Nasal cavity respiratory epithelium epithelial cell of viscerocranial mucosa (primary cell): ENCODE data around the gene GAGE10. TPM values are rescaled to one million over a fixed set of nuclear protein-coding genes. Genes with fewer than 3 reads are reported as not detected.

Source experiments
- total RNA-seq: library from RNA; depleted of rRNA; stranded (reverse); fragments of >200 nt; gene quantifications from 2 replicates; pipeline ENCODE4 v1.2.3, GENCODE V29; 2014

Gene GAGE10, protein sequence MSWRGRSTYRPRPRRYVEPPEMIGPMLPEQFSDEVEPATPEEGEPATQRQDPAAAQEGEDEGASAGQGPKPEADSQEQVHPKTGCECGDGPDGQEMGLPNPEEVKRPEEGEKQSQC
- total RNA-seq, result not detected in 2 replicates

DNA sequence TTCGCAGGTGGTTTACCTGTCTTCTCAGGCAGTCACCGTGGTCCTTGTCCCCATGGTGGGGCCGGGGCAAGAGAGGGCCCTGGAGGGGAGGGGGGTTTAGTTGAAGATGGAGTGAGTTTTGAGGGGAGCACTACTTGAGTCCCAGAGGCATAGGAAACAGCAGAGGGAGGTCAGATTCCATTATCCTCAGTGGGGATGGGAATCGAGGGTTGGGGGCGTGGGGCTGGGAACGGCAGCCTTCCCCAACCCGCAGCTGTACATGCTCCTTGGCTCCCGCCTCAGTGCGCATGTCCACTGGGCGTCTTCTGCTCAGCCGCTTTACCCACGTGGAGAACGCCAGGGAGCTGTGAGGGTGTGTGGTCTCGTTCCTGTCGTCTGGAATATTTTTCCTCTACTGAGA lies at the start of gene GAGE10:
GAGE10 (plus strand) TSS at position 301 of the 400 bp plus-strand sequence. CDS start 1,214 bp downstream, outside the sequence.

DNA sequence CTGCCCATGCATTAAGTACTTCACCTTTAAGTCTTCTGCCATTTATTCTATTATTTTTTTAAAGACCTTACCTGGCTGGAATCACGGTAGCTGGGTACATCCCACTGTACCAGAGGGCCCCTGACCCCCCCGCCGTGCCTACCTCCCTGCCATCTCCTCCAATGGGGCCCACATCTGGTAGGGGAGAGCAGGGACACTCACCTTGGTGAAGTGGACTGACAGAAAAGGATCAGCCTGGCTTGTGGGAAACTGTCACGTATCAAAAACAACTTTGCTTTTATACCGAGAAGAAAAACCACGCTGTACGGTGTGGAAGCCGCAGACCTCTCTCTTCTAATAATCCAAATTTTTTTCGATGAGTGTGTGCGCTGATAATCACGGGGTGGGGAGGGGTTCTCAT lies 39.0 kb upstream of the GAGE10 start, which contains the start of gene FOXP3:
FOXP3 (minus strand) TSS at position 251 of the 400 bp plus-strand sequence. CDS start 6,205 bp downstream, outside the sequence.

DNA sequence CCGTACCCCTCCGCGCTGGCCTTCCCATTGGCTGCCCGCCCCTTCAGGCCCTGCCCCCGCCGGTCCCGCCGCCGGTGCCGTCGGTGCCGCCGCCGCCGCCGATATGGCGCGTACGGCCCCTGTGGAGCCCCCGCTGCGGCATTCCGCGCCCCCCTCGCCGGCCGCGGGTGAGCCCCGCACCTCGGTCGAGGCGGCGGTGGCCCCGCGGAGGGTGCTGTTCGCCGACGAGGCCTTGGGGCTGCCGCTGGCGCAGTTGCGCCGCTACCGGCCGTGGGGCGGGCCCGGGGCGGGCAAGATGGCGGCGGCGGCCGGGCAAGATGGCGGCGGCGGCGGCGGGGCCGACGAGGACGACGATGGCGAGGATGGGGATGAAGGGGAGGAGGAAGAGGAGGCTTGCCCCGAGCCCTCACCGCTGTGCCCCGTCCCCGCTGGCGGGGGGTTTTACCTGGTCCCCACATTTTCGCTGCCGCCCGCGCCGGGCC lies 33.6 kb upstream of the GAGE10 start, which contains the start of gene PPP1R3F:
PPP1R3F (plus strand) TSS at position 27 of the 482 bp plus-strand sequence; CDS start at position 104, 77 bp downstream.

DNA sequence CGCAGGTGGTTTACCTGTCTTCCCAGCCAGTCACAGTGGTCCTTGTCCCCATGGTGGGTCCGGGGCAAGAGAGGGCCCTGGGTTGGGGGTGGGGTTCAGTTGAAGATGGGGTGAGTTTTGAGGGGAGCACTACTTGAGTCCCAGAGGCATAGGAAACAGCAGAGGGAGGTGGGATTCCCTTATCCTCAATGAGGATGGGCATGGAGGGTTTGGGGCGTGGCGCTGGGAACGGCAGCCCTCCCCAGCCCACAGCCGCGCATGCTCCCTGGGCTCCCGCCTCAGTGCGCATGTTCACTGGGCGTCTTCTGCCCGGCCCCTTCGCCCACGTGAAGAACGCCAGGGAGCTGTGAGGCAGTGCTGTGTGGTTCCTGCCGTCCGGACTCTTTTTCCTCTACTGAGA lies 18.3 kb downstream of the GAGE10 start, which contains the start of gene GAGE12J:
GAGE12J (plus strand) TSS at position 301 of the 400 bp plus-strand sequence. CDS start 1,157 bp downstream, outside the sequence.

DNA sequence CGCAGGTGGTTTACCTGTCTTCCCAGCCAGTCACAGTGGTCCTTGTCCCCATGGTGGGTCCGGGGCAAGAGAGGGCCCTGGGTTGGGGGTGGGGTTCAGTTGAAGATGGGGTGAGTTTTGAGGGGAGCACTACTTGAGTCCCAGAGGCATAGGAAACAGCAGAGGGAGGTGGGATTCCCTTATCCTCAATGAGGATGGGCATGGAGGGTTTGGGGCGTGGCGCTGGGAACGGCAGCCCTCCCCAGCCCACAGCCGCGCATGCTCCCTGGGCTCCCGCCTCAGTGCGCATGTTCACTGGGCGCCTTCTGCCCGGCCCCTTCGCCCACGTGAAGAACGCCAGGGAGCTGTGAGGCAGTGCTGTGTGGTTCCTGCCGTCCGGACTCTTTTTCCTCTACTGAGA lies 27.8 kb downstream of the GAGE10 start, which contains the start of gene GAGE13:
GAGE13 (plus strand) TSS at position 301 of the 400 bp plus-strand sequence. CDS start 1,156 bp downstream, outside the sequence.

Other genes with a start within 250 kb of the GAGE10 start
- gene CCDC120, start 244.6 kb upstream of the GAGE10 start, total RNA-seq, result 2.1 and 5.8 TPM in 2 replicates
- 2.1 and 5.4 TPM in 2 replicates for gene PRAF2, start 229.6 kb upstream of the GAGE10 start, total RNA-seq
- 29.0 and 29.4 TPM in 2 replicates for gene WDR45, start 223.8 kb upstream of the GAGE10 start, total RNA-seq
- 22.9 and 29.0 TPM in 2 replicates for gene GPKOW, start 179.9 kb upstream of the GAGE10 start, total RNA-seq
- gene MAGIX, start 140.9 kb upstream of the GAGE10 start, total RNA-seq, result 2.3 and 2.7 TPM in 2 replicates
- 17.1 and 24.4 TPM in 2 replicates for gene PLP2, start 131.7 kb upstream of the GAGE10 start, total RNA-seq
- 19.5 and 38.1 TPM in 2 replicates for gene PRICKLE3, start 117.3 kb upstream of the GAGE10 start, total RNA-seq
- under 0.01 TPM in 1 of 2 replicates, not detected in the other for gene SYP, start 103.5 kb upstream of the GAGE10 start, total RNA-seq
- gene CACNA1F, start 70.3 kb upstream of the GAGE10 start, total RNA-seq, result under 0.01 and 0.07 TPM in 2 replicates
- 11.3 and 13.9 TPM in 2 replicates for gene CCDC22, start 68.2 kb upstream of the GAGE10 start, total RNA-seq
- gene FOXP3, start 38.9 kb upstream of the GAGE10 start, total RNA-seq, result 0.14 TPM in 1 of 2 replicates, not detected in the other
- gene PPP1R3F, start 33.9 kb upstream of the GAGE10 start, total RNA-seq, result 4.1 and 9.0 TPM in 2 replicates
- gene GAGE12J, start 18.4 kb downstream of the GAGE10 start, total RNA-seq, result not detected in 2 replicates
- gene GAGE13, start 27.9 kb downstream of the GAGE10 start, total RNA-seq, result not detected in 2 replicates
- not detected in 2 replicates for gene GAGE12C, start 228.5 kb downstream of the GAGE10 start, total RNA-seq
- gene GAGE12D, start 238.1 kb downstream of the GAGE10 start, total RNA-seq, result not detected in 2 replicates
- gene GAGE12E, start 247.6 kb downstream of the GAGE10 start, total RNA-seq, result not detected in 2 replicates